ENCODE measurements around the gene TWF2.

TWF2 gene

GRCh38 chr3:52256622-52257021 is 17.7 kb upstream of the TWF2 start:
- DNase-seq, result no peak

GRCh38 chr3:52256159-52256558 is 17.2 kb upstream of the TWF2 start:
- no peak for DNase-seq

GRCh38 chr3:52254608-52255007 is 15.7 kb upstream of the TWF2 start:
- DNase-seq, result no peak

GRCh38 chr3:52253314-52254304 is 14.7 kb upstream of the TWF2 start:
- no peak for DNase-seq

GRCh38 chr3:52250122-52250521 is 11.2 kb upstream of the TWF2 start:
- no peak for DNase-seq

GRCh38 chr3:52249683-52250082 is 10.7 kb upstream of the TWF2 start:
- no peak for DNase-seq

GRCh38 chr3:52248816-52249547 is 10.0 kb upstream of the TWF2 start:
- no peak for DNase-seq

- DNase-seq, result no peak
Measured at GRCh38 chr3:52248165-52248541, 9.2 kb upstream of the TWF2 start.

GRCh38 chr3:52247409-52248164 is 8.6 kb upstream of the TWF2 start:
- no peak for DNase-seq

- no peak for DNase-seq
Measured at GRCh38 chr3:52246728-52247408, 7.9 kb upstream of the TWF2 start.

GRCh38 chr3:52246264-52246620 is 7.3 kb upstream of the TWF2 start:
- no peak for DNase-seq

- no peak for DNase-seq
Measured at GRCh38 chr3:52245322-52246263, 6.6 kb upstream of the TWF2 start, which contains the start of gene PPM1M. Gene PPM1M (plus strand): TSS chr3:52245759. CDS start chr3:52245825, 66 bp downstream.

GRCh38 chr3:52243791-52244628 is 5.1 kb upstream of the TWF2 start:
- no peak for DNase-seq

- DNase-seq, result no peak
Measured at GRCh38 chr3:52242039-52242438, 3.1 kb upstream of the TWF2 start.

- DNase-seq, result no peak
Measured at GRCh38 chr3:52240886-52241370, 2.0 kb upstream of the TWF2 start.

GRCh38 chr3:52240059-52240885 is 1.3 kb upstream of the TWF2 start:
- no peak for DNase-seq

- no peak for DNase-seq
Measured at GRCh38 chr3:52238193-52238760, 681 bp downstream of the TWF2 start.

GRCh38 chr3:52237657-52238172 is 1.2 kb downstream of the TWF2 start:
- peak; percentile 61 for DNase-seq
